ENCODE data around the gene C16orf95. TPM values are rescaled to one million over a fixed set of nuclear protein-coding genes. Genes with fewer than 3 reads are reported as not detected.

Gene C16orf95
- total RNA-seq, 1 donor from 2014 or later, result 3.5 TPM

DNA sequence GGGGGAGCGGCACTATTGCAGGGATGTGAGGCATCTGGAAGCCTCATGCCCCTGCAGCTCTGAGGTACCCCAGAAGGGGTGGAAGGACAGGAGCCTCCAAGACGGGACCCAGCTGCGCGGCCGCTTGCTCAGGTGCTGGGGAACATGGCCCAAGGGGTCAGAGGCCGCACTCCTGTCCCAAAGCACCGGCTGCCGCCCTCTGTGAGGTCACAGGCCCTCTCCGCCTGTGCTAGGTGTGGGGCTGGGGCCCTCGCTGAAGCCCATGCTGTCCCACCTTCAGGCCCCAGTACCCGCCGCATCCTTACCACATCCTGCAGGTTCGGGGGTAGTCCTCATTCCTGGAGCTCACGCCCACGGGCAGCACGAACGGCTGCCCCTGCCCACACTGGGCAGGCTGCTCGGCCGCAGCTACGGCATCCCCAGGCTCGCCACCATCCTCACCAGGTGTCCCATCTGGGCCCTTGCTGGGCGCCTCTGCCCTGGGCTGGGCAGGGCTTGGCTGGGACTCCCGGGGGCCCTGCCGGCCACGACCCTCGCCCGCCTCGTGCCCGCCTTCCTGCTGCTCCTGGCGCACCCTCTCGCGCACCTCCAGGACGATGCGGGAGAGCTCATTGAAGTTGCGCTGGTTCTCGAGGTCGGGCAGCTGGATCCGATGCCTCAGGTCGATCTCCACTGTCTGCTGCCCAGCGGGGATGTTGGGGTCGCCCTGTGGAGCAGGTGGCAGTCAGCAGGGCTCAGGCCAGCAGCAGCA lies 16.6 kb upstream of the C16orf95 start:
- DNase-seq (ENCODE audit: extremely low read depth, low read depth, low spot score), result no peak

DNA sequence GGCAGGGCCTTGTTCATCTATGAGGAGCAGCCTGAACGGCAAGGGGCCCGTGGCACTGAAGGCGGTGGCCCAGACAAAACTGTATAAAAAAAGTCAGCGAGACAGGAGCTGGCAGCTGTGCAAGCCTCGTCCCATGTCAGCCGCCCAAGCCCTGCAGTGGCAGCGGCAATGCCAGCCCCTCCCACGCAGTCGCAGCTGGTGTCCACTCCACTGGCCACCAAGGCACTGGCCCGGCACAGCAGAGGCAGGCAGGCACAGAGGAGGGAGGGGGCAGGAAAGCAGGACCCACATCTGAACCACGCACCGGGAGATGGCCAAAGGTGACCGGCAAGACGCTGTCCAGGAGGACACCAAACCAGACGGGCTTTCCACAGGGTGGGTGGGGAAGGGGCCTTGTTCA lies 15.9 kb upstream of the C16orf95 start:
- no peak for DNase-seq (ENCODE audit: extremely low read depth, low read depth, low spot score)

DNA sequence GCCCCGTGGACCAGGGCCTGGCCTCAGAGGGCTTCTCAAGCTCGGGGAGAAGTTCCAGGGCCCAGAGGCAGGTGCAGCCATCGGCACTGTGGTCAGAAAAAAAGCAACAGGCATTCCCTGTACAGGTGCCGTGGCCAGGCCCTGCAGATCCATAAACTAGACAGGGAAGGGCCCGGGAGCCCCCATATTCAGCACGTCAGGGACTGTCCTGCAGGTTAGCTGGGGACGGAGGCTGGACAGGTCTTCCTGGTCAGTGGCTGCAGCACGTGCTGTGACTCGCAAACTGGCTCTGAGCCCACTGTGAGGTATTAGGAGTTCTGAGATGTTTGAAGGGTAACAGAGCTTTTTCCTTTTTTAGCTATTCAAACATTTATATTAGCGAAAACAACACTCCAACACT lies 15.0 kb upstream of the C16orf95 start:
- DNase-seq (ENCODE audit: extremely low read depth, low read depth, low spot score), result no peak

DNA sequence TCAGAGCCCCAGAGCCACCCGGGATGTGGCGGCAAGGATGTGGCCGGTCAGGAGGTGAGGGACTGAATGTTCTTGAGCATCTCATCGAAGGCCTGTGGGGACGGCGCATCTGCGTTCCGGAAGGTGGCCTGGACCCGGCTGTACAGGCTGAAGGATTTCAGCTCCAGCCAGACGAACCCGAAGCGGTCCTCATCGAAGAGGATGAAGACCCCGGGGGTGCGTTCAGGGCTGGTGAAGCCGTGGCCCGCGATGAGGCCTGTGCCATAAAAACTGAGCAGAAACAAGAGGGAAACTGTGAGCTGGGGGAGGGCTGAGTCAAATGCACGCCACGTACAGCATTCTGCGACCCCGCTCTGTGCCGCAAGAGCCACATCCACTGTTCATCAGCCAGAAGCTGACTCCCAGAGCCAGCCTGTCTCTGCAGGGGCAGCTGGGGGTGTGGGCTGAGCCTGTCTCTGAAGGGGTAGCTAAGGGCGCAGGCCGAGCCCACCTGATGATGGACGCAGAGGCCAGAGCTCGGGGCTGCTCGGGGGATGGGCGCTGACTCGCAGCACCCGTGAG lies 14.1 kb upstream of the C16orf95 start:
- no peak for DNase-seq (ENCODE audit: extremely low read depth, low read depth, low spot score)

DNA sequence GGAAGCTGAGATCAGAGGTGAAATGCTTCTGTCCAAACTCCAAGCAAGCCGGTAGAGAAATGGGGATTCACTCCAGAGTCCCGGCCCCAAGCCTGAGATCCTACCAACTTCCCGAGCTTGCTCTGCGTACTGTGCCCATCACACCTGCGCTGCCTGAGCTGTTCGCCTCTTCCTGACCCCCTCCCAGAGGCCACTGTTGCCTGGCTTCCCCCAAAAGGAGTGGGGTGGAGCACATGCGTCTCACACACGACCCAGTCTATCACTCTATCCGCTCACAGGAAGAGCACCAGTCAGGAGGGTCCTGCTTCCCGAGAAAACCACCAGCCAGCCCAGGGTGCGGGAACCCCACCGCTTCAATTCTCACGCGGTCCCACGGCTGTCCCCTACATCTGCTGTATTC lies 13.5 kb upstream of the C16orf95 start:
- no peak for DNase-seq (ENCODE audit: extremely low read depth, low read depth, low spot score)

DNA sequence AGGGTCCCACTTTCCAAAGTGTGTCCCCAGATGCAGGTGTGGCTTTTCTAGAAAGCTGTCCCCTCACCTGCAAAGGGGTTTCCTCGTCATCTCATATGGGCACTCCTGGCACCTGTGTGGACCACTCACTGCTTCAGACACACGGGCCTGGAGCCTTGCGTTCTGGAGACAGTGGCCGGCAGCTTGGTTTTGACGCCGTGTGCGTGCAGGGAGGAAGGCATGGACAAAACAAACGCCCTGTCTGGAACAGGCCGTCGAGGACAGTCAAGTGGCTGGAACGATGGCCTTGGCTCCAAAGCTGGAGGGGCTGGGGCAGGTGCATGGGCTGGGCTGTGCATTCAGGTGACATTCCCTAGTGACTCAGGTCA lies 13.0 kb upstream of the C16orf95 start:
- DNase-seq (ENCODE audit: extremely low read depth, low read depth, low spot score), result no peak

DNA sequence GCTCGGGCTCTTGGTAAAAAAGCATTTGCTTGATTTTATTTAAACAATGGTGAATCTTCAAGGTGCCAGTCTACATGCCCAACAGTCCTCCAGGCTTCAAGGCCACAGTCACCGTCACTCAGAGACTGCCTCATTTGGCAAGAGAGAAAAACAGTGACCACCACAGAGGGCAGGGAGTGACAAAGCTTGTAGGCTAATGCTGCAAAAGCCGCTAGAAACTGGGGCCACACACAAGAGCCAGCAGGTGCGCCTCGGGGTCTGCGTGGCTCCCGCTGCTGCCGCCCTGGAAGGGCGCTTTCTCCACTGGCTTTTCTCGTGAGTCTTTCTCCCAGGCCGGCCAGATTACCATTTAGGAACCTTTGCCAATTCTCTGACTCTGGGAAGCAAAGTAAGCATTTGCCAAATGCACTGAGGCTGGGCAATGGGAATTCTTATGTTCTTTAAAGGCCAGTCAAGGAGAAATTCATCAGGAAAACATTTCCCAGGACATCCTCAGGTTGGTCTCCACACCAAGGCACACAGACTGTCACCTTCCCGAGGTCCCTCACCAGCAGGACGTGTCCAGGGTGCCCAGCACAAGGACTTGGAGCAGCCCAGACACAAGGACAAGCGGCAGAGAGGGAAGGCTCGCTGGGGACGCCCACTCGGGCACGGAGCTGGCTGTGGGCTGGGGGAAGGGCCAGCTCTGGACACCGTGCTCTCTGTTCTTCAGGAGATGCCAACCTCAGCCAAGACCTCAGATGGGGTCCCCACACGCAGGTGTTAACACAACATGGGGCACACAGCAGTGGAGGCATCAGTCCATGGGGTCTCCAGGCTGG lies 12.5 kb upstream of the C16orf95 start:
- no peak for DNase-seq (ENCODE audit: extremely low read depth, low read depth, low spot score)

DNA sequence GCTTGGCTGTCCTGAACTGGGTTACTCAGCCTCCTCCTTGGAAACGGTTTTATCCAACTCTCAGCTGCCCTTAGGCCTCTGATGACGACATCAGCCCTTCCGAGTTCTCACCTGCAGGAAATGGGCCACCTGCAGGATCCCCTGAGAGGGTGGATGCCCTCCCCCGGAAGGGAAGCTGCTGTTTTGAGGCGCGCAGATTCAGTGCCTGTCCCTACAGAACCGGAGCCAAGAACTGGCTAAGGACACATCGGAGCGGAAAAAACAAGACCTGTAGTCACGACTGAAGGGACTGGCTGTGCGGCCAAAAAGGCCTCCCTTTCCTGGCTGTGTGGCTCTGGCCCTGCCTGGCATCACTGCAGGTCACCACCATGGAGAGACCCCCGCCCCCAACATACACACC lies 11.7 kb upstream of the C16orf95 start:
- DNase-seq (ENCODE audit: extremely low read depth, low read depth, low spot score), result no peak

DNA sequence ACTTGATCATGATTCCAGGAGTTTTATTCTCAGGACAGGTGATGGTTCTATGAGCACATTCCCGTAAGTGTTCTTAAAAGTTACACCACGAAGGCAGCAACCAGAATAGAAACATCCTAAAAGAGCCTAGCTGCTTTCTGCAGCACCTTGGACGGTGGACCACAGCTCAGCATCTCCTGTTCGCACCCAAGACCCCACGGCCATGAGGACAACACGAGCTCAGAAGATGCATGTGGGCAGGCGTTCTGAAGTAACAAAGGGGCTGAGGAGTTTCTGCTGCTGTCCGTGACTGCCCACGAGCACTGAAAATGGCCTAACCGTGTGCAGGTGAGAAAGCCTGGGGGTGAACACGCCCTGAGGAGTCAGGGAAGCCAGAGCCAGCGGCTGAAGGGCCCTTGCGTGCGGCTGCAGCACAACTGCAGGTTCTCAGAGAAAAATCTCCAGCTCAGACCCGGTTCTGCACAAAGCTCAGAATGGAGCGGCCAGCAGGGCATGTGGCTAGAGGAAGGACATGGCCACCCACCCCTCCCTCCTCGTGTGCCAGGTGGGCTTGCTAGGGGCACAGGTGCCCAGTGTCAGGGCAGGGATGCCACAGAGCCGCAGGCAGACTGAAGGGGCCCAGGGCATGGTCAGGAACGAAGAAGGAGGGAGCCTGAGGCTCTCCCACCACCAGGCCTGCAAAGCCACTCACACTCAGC lies 10.8 kb upstream of the C16orf95 start:
- no peak for DNase-seq (ENCODE audit: extremely low read depth, low read depth, low spot score)

DNA sequence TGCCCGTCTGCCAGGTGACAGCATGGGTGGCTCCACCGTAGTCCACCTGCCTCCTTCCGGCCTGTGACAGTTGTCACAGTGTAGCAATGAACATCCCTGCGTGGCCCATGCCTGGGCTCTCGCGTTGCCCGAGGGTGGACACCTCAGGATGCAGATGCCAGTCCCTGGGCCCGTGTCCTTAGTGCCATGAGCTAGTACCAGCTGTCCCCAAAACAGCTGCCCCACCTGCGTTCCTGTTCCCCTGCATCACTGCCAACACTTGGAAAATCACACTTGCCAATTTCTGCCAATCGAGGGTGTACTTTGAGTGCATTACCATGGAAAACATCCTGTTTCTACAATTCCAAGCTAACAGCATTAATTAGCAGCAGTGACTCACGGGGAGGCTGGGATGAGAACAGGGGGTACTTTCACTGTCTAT lies 9.0 kb upstream of the C16orf95 start:
- no peak for DNase-seq (ENCODE audit: extremely low read depth, low read depth, low spot score)

DNA sequence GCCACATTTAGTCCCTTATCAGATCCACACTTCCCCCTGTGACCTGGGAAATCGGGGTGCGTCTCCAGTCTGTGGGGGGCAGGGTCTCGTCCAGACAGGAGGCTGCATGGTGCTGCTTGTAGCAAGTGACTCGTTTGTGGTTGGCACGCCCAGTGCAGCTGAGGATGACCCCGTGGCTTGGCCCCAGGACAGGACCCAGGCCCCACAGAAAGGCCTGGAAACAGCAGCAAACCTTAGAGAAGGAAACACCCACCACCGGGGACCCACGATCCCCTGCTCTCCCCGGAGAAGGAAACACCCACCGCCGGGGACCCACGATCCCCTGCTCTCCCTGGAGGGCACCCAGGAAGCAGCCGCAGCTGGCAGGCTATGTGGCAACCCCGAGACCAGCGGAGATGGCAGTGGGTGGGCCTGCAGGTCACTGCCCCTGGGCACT lies 8.2 kb upstream of the C16orf95 start:
- DNase-seq (ENCODE audit: extremely low read depth, low read depth, low spot score), result no peak

DNA sequence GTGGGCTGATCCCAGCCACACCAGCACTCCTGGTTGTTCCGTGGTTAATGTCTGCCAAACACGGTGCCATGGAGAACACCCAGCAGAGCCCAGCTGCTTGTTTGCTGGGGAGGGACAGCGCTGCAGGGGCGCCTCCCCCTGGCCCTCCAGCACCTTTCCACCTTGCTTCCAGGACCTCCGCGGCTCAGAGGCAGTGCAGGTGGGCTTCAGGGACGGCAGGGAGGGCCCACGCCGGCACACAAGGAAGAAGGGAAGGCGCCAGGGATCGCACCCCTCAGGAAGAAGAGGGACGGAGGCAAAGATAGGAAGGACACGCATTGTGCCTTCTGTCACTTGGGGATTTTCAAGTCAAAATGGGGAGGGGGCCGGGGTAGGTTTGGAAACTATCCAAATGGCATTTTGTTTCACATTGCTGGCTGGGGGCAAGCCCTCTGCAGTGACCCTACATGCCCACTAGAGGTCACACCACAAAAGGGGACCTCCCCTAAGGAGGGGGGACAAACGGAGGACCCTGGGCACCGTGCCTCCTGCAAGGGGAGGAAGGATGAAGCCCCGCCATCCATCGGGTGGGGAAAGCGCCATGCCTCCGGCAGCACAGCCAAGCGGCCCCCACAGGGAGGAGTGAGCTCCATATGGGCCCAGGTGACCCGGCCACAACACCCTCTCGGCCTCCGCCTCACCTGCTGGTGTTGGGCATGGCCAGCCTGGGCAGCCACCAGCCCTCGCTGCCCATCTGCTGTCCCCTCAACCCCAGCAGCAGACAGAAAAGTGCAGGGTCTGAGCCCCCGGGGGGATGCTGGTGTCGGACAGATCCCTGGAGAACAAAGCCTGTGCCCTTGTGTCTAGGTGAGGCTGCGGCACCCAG lies 7.5 kb upstream of the C16orf95 start:
- no peak for DNase-seq (ENCODE audit: extremely low read depth, low read depth, low spot score)

DNA sequence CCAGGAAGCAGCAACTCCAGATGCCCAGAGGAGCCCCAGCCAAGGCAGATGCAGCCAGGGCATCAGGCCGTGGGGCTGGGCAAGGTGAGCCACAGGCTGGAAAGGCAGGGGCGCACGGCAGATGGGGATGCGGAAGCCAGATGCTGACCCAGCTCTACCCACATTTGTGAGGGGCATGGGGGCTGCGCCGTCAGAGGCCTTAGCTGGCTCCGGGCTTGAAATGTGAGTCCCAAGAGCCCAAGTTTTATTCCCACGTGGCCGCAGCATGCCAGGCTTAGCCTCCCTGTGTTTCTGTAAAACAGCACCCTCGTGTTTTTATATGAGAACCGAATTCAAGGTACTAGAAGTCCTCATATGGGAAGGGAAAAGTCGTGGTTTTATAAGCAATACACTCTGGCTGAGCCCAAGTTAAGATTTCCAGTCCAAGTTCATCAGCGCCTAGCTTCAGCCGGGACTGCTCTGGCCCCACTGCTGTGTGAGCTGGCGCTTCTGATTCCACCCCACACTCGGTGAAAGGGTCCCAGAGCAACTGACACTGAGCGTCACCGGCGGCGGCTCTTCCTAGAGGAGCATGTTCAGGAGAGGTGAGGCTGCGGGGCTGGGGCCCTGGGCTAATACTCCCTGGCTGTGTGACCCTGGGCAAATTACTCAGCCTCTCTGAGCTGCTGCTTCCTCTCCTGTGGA lies 6.7 kb upstream of the C16orf95 start:
- DNase-seq (ENCODE audit: extremely low read depth, low read depth, low spot score), result no peak

DNA sequence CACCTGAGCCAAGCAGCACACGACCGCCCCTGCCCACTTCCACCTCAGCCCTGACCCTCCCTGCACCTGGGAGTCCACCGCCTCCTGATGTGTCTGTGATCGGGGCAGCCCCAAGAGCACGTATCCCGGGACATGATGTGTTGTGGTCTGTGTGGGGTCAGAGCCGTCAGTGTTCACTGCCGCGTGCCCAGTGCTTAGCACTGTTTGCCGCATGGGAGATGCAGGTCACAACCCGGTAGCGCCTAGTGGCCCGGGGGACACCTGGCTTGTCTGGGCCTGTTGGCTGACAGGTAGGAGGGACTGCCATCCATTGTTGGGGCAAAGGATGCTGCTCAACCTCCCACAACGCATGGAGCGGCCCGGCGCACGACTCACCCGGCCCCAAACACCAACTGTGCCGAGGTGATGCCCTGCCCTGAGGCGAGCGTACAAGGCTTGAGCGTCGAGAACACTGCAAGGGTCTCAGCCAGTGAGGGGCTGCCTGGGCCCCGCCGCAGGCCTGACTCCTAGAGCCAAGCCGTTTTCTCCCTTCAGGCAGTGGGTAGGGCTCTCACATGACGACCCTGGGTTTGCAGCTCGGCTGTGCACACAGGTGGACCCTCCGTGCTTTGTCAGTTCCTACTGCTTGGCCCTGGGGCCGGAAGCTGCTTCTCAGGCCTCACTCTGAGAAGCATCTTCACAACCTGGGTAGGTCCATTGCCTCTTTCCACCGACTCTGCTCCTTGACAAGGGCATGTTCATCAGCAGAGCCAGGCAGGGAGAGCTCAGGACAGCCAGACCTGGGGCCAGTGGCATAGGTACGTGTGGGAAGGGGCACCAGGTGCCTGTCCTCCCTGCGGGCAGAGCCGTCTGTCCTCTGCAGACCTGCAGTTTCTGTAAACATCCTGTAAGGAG lies 5.9 kb upstream of the C16orf95 start:
- no peak for DNase-seq (ENCODE audit: extremely low read depth, low read depth, low spot score)

DNA sequence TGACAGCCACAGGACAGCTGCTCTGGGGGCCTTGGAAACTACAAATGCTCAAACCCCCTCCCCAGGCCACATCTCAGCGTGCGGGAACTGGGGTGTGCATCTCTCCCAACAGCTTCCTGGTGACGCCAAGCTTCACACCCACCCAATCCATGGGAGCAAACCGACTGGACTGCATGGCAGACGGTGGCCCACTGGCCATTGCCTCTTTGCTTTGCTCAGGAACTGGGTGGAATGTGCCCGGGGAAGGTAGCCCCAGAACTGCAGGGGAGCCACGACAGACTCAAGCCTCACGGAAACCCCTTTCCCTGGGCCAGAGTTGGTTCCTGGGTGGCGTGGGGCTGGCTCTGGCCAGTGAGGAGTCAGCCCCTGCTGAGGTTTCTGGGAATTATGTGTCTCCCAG lies 5.2 kb upstream of the C16orf95 start:
- no peak for DNase-seq (ENCODE audit: extremely low read depth, low read depth, low spot score)

DNA sequence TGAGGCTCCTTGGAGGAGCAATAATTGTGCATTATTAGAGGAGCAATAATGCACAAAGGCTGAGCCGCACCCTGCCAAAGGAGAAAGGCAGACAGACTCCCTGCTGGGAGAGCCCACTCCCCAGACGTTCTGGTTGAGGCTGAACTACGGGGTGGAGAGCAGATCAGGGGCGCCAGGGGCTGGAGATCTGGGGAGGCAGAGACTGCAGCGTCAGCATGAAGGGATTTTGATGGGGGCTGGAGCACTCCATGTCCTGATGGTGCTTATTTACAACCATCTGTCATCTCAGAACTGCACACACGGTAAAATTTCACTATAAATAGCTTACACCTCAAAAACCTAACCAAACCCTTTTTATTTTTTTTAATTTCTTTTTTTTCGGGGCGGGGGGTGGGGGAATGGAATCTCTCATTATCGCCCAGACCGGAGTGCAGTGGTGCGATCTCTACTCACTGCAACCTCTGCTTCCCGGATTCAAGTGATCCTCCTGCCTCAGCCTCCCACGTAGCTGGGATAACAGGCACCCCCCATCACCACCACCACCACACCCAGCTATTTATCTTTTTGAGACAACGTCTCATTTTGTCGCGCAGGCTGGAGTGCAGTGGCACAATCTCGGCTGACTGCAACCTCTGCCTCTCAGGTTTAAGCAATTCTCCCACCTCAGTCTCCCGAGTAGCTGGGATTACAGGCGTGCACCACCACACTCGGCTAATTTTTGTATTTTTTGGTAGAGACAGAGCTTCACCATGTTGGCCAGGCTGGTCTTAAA lies 4.3 kb upstream of the C16orf95 start:
- DNase-seq (ENCODE audit: extremely low read depth, low read depth, low spot score), result no peak

DNA sequence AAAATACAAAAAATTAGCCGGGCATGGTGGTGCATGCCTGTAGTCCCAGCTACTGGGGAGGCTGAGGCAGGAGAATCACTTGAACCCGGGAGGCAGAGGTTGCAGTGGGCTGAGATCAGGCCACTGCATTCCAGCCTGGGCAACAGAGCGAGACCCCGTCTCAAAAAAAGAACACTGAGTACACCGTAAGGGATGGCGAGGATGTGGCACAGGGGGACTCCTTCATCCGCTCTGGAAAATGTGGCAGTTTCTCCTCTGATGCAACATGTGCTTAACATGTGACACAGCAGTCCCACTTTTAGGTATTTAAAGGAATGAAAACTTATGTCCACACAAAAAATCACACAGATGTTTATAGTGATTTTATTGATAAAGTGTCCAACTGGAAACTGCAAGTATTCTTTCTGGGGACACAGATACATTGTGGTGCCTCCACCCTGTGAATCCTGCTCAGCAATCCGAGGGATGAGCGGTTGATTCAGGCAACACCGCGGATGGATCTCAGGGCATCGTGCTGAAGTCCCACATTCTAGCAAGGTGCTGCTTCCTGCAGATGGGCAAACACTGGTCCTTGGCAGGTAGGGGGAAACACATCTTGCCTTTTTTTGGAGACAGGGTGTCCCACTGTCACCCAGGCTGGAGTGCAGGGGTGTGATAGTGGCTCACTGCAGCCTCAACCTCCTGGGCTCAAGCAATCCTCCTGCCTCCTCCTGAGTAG lies 3.5 kb upstream of the C16orf95 start:
- DNase-seq (ENCODE audit: extremely low read depth, low read depth, low spot score), result no peak

Data from glomerular endothelial cell (primary cell).